HepG2 (cell line): ENCODE measurements around the gene LATS1. TPM values are rescaled to one million over a fixed set of nuclear protein-coding genes. Genes with fewer than 3 reads are reported as not detected.

Experiments used
- CENPX ChIP-seq: sonication (generic); formaldehyde crosslinking; IDR thresholded peaks from 2 replicates; pipeline ENCODE4 v1.9.0; 2021; ENCODE audit warnings: mild to moderate bottlenecking, missing genetic modification reagents, moderate library complexity
- DNMT3B ChIP-seq: conservative IDR thresholded peaks from 2 replicates; pipeline ENCODE4 v1.6.1; 2016; ENCODE audit warnings: missing biosample characterization, control low read depth
- EED ChIP-seq: sonication (generic); formaldehyde crosslinking; IDR thresholded peaks from 2 replicates; pipeline ENCODE4 v1.5.0; 2020; ENCODE audit warnings: mild to moderate bottlenecking, missing genetic modification reagents
- FOSL1 ChIP-seq: sonication (generic); formaldehyde crosslinking; IDR thresholded peaks from 2 replicates; pipeline ENCODE4 v1.9.0; 2021; ENCODE audit warnings: missing genetic modification reagents, borderline replicate concordance
- GFI1 ChIP-seq: sonication (generic); formaldehyde crosslinking; IDR thresholded peaks from 2 replicates; pipeline ENCODE4 v1.5.0; 2020; ENCODE audit warnings: missing genetic modification reagents, mild to moderate bottlenecking, borderline replicate concordance
- GLMP ChIP-seq: sonication (generic); formaldehyde crosslinking; IDR thresholded peaks from 2 replicates; pipeline ENCODE4 v1.9.0; 2021; ENCODE audit warnings: missing genetic modification reagents, mild to moderate bottlenecking, borderline replicate concordance
- HBP1 ChIP-seq: IDR thresholded peaks from 2 replicates; pipeline ENCODE4 v1.6.1; 2016; ENCODE audit warnings: low read depth, control low read depth
- HOXA7 ChIP-seq: sonication (generic); formaldehyde crosslinking; IDR thresholded peaks from 2 replicates; pipeline ENCODE4 v1.8.1; 2022; ENCODE audit warnings: mild to moderate bottlenecking, missing genetic modification reagents, moderate library complexity
- KDM1A ChIP-seq: IDR thresholded peaks from 2 replicates; pipeline ENCODE4 v1.6.1; 2016; ENCODE audit warnings: missing compliant biosample characterization
- MTA3 ChIP-seq: sonication (generic); formaldehyde crosslinking; IDR thresholded peaks from 2 replicates; pipeline ENCODE4 v1.4.0; 2020; ENCODE audit warnings: missing genetic modification reagents
- PHF8 ChIP-seq: sonication (generic); formaldehyde crosslinking; IDR thresholded peaks from 2 replicates; pipeline ENCODE4 v1.5.0; 2020; ENCODE audit warnings: missing genetic modification reagents
- SIX1 ChIP-seq: sonication (generic); formaldehyde crosslinking; IDR thresholded peaks from 2 replicates; pipeline ENCODE4 v1.4.0; 2020; ENCODE audit warnings: missing genetic modification reagents, borderline replicate concordance
- TRIM24 ChIP-seq: sonication (generic); formaldehyde crosslinking; IDR thresholded peaks from 2 replicates; pipeline ENCODE4 v1.8.0; 2022; ENCODE audit warnings: mild to moderate bottlenecking, missing genetic modification reagents
- XRCC5 ChIP-seq: fragments of 200-400 bp; formaldehyde crosslinking; optimal IDR thresholded peaks from 2 replicates; pipeline ENCODE3; 2017; ENCODE audit warnings: mild to moderate bottlenecking, low read length
- ZBTB10 ChIP-seq: sonication (generic); formaldehyde crosslinking; IDR thresholded peaks from 2 replicates; pipeline ENCODE4 v1.4.0; 2020; ENCODE audit warnings: missing genetic modification reagents, borderline replicate concordance
- ZFP36L2 ChIP-seq: sonication (generic); formaldehyde crosslinking; IDR thresholded peaks from 2 replicates; pipeline ENCODE4 v1.4.0; 2020; ENCODE audit warnings: missing genetic modification reagents
- ZNF256 ChIP-seq: sonication (generic); formaldehyde crosslinking; conservative IDR thresholded peaks from 2 replicates; pipeline ENCODE4 v1.4.0; 2020; ENCODE audit warnings: missing genetic modification reagents
- ZNF281 ChIP-seq: sonication (generic); formaldehyde crosslinking; IDR thresholded peaks from 2 replicates; pipeline ENCODE4 v1.4.0; 2020; ENCODE audit warnings: missing genetic modification reagents, borderline replicate concordance
- ZNF451 ChIP-seq: sonication (generic); formaldehyde crosslinking; IDR thresholded peaks from 2 replicates; pipeline ENCODE4 v1.5.0; 2020; ENCODE audit warnings: mild to moderate bottlenecking, missing genetic modification reagents
- ZNF761 ChIP-seq: sonication (generic); formaldehyde crosslinking; conservative IDR thresholded peaks from 2 replicates; pipeline ENCODE4 v1.4.0; 2020; ENCODE audit warnings: mild to moderate bottlenecking, missing genetic modification reagents
- ZNF780A ChIP-seq: sonication (generic); formaldehyde crosslinking; IDR thresholded peaks from 2 replicates; pipeline ENCODE4 v1.8.0; 2022; ENCODE audit warnings: mild to moderate bottlenecking, missing genetic modification reagents, moderate library complexity
- polyA plus RNA-seq, 8 experiments: library from polyadenylated mRNA; depleted of rRNA in 3 of 8; stranded (reverse) in 7 of 8; unstranded in 1 of 8; fragments of >200 nt; fragmentation: Illumina TruSeq in 4 of 8; extraction: Trizol in 4 of 8; gene quantifications; 2 replicates each; pipeline versions ENCODE4 v1.2.1 to v1.2.3, GENCODE V29; 2011 to 2016; ENCODE audit warnings: low read depth in 4 of 8, missing spikeins in 1 of 8, mixed read lengths in 1 of 8; ENCODE audit not compliant: insufficient read depth in 1 of 8
- total RNA-seq, 5 experiments: library from RNA; depleted of rRNA; stranded (reverse); fragments of >200 nt; fragmentation: Illumina TruSeq; extraction: Trizol; gene quantifications; 2 replicates each; pipeline ENCODE4 v1.2.3, GENCODE V29; 2016; ENCODE audit warnings: low read depth in 1 of 5

LATS1 gene
- total and polyA plus RNA-seq, 2 of the 13 experiments (the other 11 are each of a cell fraction or from before 2014, with no cell fraction given), result 9.9 to 12.6 TPM

- TF ChIP-seq ZNF451 (CRISPR knock-in tag), result peak; percentile 94
- TF ChIP-seq MTA3 (CRISPR knock-in tag), result 0 out of 2 replicates have a peak, but pooled peaks have one; percentile 83
- TF ChIP-seq SIX1 (CRISPR knock-in tag), result no peak
- TF ChIP-seq DNMT3B (CRISPR knock-in tag), result peak; percentile 54; the same call in 1 of the 2 replicates
- TF ChIP-seq ZBTB10 (CRISPR knock-in tag), result 0 out of 2 replicates have a peak, but pooled peaks have one; percentile 70
- TF ChIP-seq ZNF761 (CRISPR knock-in tag), result peak; percentile 98
- peak; percentile 78 for TF ChIP-seq ZNF281
- no peak for TF ChIP-seq FOSL1 (CRISPR knock-in tag)
- peak; percentile 99 for TF ChIP-seq PHF8
- peak; percentile 59 for TF ChIP-seq XRCC5
- TF ChIP-seq KDM1A (CRISPR knock-in tag), result 0 out of 2 replicates have a peak, but pooled peaks have one; percentile 9
- TF ChIP-seq HOXA7 (CRISPR knock-in tag), result no peak; the same call in none of the 2 replicates
- 0 out of 2 replicates have a peak, but pooled peaks have one; percentile 11 for TF ChIP-seq TRIM24 (CRISPR knock-in tag)
- no peak; the same call in 1 of the 2 replicates for TF ChIP-seq GFI1
- peak; percentile 92; the same call in 1 of the 2 replicates for TF ChIP-seq CENPX (CRISPR knock-in tag)
- peak; percentile 97 for TF ChIP-seq EED (CRISPR knock-in tag)
- no peak; the same call in 1 of the 2 replicates for TF ChIP-seq ZNF256 (CRISPR knock-in tag)
- peak; percentile 97 for TF ChIP-seq HBP1 (CRISPR knock-in tag)
- TF ChIP-seq ZNF780A (CRISPR knock-in tag), result peak; percentile 77; the same call in 1 of the 2 replicates
- TF ChIP-seq GLMP (CRISPR knock-in tag), result 0 out of 2 replicates have a peak, but pooled peaks have one; percentile 61
- no peak for TF ChIP-seq ZFP36L2 (CRISPR knock-in tag)
These were observed at the start of gene LATS1 (continued) for GRCh38 chr6:149717588-149718458.
